T-cell (primary cell): ENCODE results near the gene SRP54. TPM values are rescaled to one million over a fixed set of nuclear protein-coding genes. Genes with fewer than 3 reads are reported as not detected.

Source experiments
- ATAC-seq, 4 experiments: fragments of 200-7000 bp in 3 of 4; fragments of 150-1000 bp in 1 of 4; cut with Tn5 transposase; replicated peaks in 1 of 4; 1 replicate in 3 of 4; 2 replicates in 1 of 4; pipeline ENCODE4 v1.10.0; 2021; ENCODE audit warnings: moderate library complexity in 3 of 4, mild to moderate bottlenecking in 2 of 4, moderate number of reproducible peaks in 1 of 4
- CTCF ChIA-PET, 2 donors: fragments of 300-600 bp; sonication (Branson Sonifier 250); formaldehyde crosslinking; loops; one replicate each; lab custom pipeline; 2022; ENCODE audit warnings: antibody characterized with exemption in 2 of 2; lab: Charles Lee
- POLR2A ChIA-PET, 2 donors: fragments of 300-600 bp; sonication (Branson Sonifier 250); formaldehyde crosslinking; loops; one replicate each; lab custom pipeline; 2022; ENCODE audit warnings: antibody characterized with exemption in 2 of 2; lab: Charles Lee
- DNase-seq, 35 experiments: peaks; one replicate each; pipeline versions ENCODE4 v3.0.0 to v3.0.0-alpha.2; 2013 to 2023
- H3K27ac ChIP-seq: one replicate; pipeline ENCODE4 v1.5.1; 2013; ENCODE audit warnings: low read length
- H3K27me3 ChIP-seq, 2 experiments: replicated peaks in 1 of 2; 1 replicate in 1 of 2; 2 replicates in 1 of 2; pipeline versions ENCODE4 v1.6.1 to v1.7.0; 2013; ENCODE audit warnings: low read length in 1 of 2, mixed read lengths in 1 of 2; ENCODE audit not compliant: control insufficient read depth in 2 of 2, insufficient read depth in 2 of 2; ENCODE audit errors: extremely low read depth in 1 of 2
- H3K36me3 ChIP-seq, 2 donors: 1 replicate in 1 of 2; 2 replicates in 1 of 2; pipeline versions ENCODE4 v1.6.1 to v1.7.0; 2013; ENCODE audit warnings: low read length in 1 of 2; ENCODE audit not compliant: control insufficient read depth in 2 of 2, insufficient read depth in 1 of 2; ENCODE audit errors: extremely low read depth in 1 of 2
- H3K4me1 ChIP-seq, 2 experiments: 1 replicate in 1 of 2; 2 replicates in 1 of 2; pipeline versions ENCODE4 v1.6.1 to v1.7.0; 2013; ENCODE audit warnings: low read length in 2 of 2, mixed read lengths in 1 of 2; ENCODE audit not compliant: insufficient read depth in 2 of 2, control insufficient read depth in 1 of 2; ENCODE audit errors: extremely low read depth in 1 of 2
- H3K4me3 ChIP-seq, 2 donors: 1 replicate in 1 of 2; 2 replicates in 1 of 2; pipeline versions ENCODE4 v1.5.1 to v1.7.0; 2013; ENCODE audit warnings: mild to moderate bottlenecking in 2 of 2, low read length in 1 of 2, moderate library complexity in 1 of 2; ENCODE audit not compliant: control insufficient read depth in 1 of 2; ENCODE audit errors: extremely low read depth in 1 of 2
- H3K9me3 ChIP-seq: 2 replicates; pipeline ENCODE4 v1.7.0; 2013
- H3K27ac Mint-ChIP-seq, 2 donors: one replicate each; pipeline ENCODE4 v1.8.0; 2020 to 2021; ENCODE audit warnings: mild to moderate bottlenecking in 2 of 2, mixed read lengths in 2 of 2
- H3K27me3 Mint-ChIP-seq, 2 donors: one replicate each; pipeline ENCODE4 v1.8.0; 2021 to 2022; ENCODE audit warnings: mixed read lengths in 2 of 2
- H3K36me3 Mint-ChIP-seq: one replicate; pipeline ENCODE4 v1.8.0; 2021; ENCODE audit warnings: mixed read lengths
- H3K4me1 Mint-ChIP-seq, 3 donors: one replicate each; pipeline ENCODE4 v1.8.0; 2020 to 2022; ENCODE audit warnings: mixed read lengths in 3 of 3, mild to moderate bottlenecking in 1 of 3
- H3K4me3 Mint-ChIP-seq, 3 donors: one replicate each; pipeline ENCODE4 v1.8.0; 2020 to 2022; ENCODE audit warnings: mild to moderate bottlenecking in 3 of 3, mixed read lengths in 3 of 3, moderate library complexity in 3 of 3
- H3K9me3 Mint-ChIP-seq, 3 donors: one replicate each; pipeline ENCODE4 v1.8.0; 2020 to 2022; ENCODE audit warnings: mixed read lengths in 3 of 3
- WGBS: methylation state at CpG from one replicate; pipeline ENCODE4 v1.1.5; 2013; ENCODE audit warnings: missing lambda C conversion rate; ENCODE audit not compliant: insufficient coverage; 5-methylcytosine and 5-hydroxymethylcytosine counted together
- total RNA-seq, 35 experiments: library from RNA in 6 of 35; stranded (reverse) in 6 of 35; fragments of 120-200 nt in 1 of 35; gene quantifications; one replicate each; pipeline versions ENCODE4 v1.2.1 to v1.2.4 and lab custom pipeline; 2013 to 2026

Gene SRP54
- total RNA-seq, 5 donors from 2014 or later (not counting 1 experiment from before 2014, with no cell fraction given) = 41.5 to 55.4 (median 41.9) TPM

GRCh38 chr14:35044939-35045797 lies 62.4 kb downstream of the SRP54 start:
- Mint-ChIP-seq H3K4me3 (peak overlapping the region; percentile 73 to 88 (median 85)), H3K27ac (peak overlapping the region; percentile 95 to 96), H3K27me3 (no peaks in the 10 kb centered on the region), H3K36me3 (peaks cover 10% of the 10 kb centered on the region), H3K9me3 (no peaks in the 10 kb centered on the region), H3K4me1 (peaks cover 25 to 31% (median 27%) of the 10 kb centered on the region in 3 donors)
- Histone ChIP-seq H3K27me3 (no peaks in the 10 kb centered on the region), H3K27ac (peak overlapping the region; percentile 99), H3K9me3 (no peaks in the 10 kb centered on the region), H3K36me3 (no peaks in the 10 kb centered on the region), H3K4me3 (peak overlapping the region; percentile 62 to 71), H3K4me1 (peaks cover 4 to 12% of the 10 kb centered on the region in 2 experiments)
- POLR2A ChIA-PET = interaction anchor here (0.5 to 3.0 kb wide), 19 partner anchors 8 to 509 kb away, joined by 3 to 58 read pairs (median 4); partner anchors contain the start of genes SRP54 (in 2 of the 2), NFKBIA (in 1 of the 2), PPP2R3C (in 1 of the 2) and PRORP (in 1 of the 2)
- ATAC-seq = peak in 1 of 4 experiments; percentile 38
- peak in 2 of 35 experiments; percentile 22 to 49 for DNase-seq
- CTCF ChIA-PET = interaction anchor here (0.5 to 2.8 kb wide), 7 partner anchors 20 to 371 kb away, joined by 3 to 15 read pairs (median 5); partner anchors contain the start of genes NFKBIA (in 1 of the 2) and SRP54 (in 1 of the 2)
- no CpG with 5 or more reads among the region's 8 CpGs for WGBS

GRCh38 chr14:35045798-35046047 lies 62.9 kb downstream of the SRP54 start:
- H3K36me3 Mint-ChIP-seq = peaks cover 13% of the 10 kb centered on the region
- Histone ChIP-seq H3K27me3 (no peaks in the 10 kb centered on the region), H3K27ac (peak overlapping the region; percentile 99), H3K4me1 (peaks cover 4 to 12% of the 10 kb centered on the region in 2 experiments), H3K4me3 (peak overlapping the region; percentile 62 to 71), H3K36me3 (peaks cover 0 to 3% of the 10 kb centered on the region in 2 donors), H3K9me3 (no peaks in the 10 kb centered on the region)
- ChIA-PET CTCF (interaction anchor here (0.5 to 2.8 kb wide), 8 partner anchors 19 to 371 kb away, joined by 3 to 15 read pairs (median 5); partner anchors contain the start of genes NFKBIA (in 1 of the 2) and SRP54 (in 1 of the 2)), POLR2A (interaction anchor here (0.5 to 3.0 kb wide), 21 partner anchors 9 to 509 kb away, joined by 3 to 58 read pairs (median 4); partner anchors contain the start of genes SRP54 (in 2 of the 2), BAZ1A (in 1 of the 2), NFKBIA (in 1 of the 2) and PPP2R3C (in 1 of the 2))
- H3K27ac Mint-ChIP-seq = peak overlapping the region; percentile 95 to 96
- peaks cover 25 to 31% (median 27%) of the 10 kb centered on the region in 3 donors for H3K4me1 Mint-ChIP-seq
- peak overlapping the region; percentile 73 to 88 (median 85) for H3K4me3 Mint-ChIP-seq
- no peaks in the 10 kb centered on the region for H3K27me3 Mint-ChIP-seq
- no peak for DNase-seq
- no peak for ATAC-seq
- no peaks in the 10 kb centered on the region for H3K9me3 Mint-ChIP-seq
- WGBS = 3% methylated on average over 4 of the region's 6 CpGs

- under 1% methylated on average over 75 of the region's 77 CpGs for WGBS
Measured at GRCh38 chr14:35046048-35046750, 63.4 kb downstream of the SRP54 start, which contains the start of gene FAM177A1. Gene FAM177A1, plus strand, starts transcription at chr14:35046272. Its CDS starts 192 bp downstream, at chr14:35046464.

GRCh38 chr14:35046751-35047536 lies 64.2 kb downstream of the SRP54 start:
- ChIA-PET CTCF (interaction anchor here in 1 of 2 donors (0.6 to 2.8 kb wide), 9 partner anchors 25 to 511 kb away, joined by 4 to 15 read pairs (median 5); partner anchors contain the start of genes NFKBIA and SRP54), POLR2A (interaction anchor here (0.5 to 3.0 kb wide), 30 partner anchors 12 to 444 kb away, joined by 3 to 58 read pairs (median 4); partner anchors contain the start of genes PPP2R3C (in 2 of the 2), SRP54 (in 2 of the 2), BAZ1A (in 1 of the 2) and NFKBIA (in 1 of the 2))
- Mint-ChIP-seq H3K4me3 (peak overlapping the region; percentile 73 to 88 (median 85)), H3K36me3 (peaks cover 14% of the 10 kb centered on the region), H3K9me3 (no peaks in the 10 kb centered on the region), H3K27me3 (no peaks in the 10 kb centered on the region), H3K27ac (peak overlapping the region; percentile 93 to 95), H3K4me1 (peaks cover 25 to 31% (median 27%) of the 10 kb centered on the region in 3 donors)
- Histone ChIP-seq H3K27me3 (no peaks in the 10 kb centered on the region), H3K9me3 (no peaks in the 10 kb centered on the region), H3K4me3 (peak overlapping the region; percentile 65 to 91), H3K36me3 (peaks cover 7 to 8% of the 10 kb centered on the region in 2 donors), H3K27ac (peak overlapping the region; percentile 98), H3K4me1 (peaks cover 4 to 12% of the 10 kb centered on the region in 2 experiments)
- DNase-seq (peak in 8 of 35 experiments; percentile 10 to 46 (median 27)), ATAC-seq (peak in 3 of 4 experiments; percentile 6 to 10 (median 7))
- 8% methylated on average over 11 of the region's 23 CpGs for WGBS

More at GRCh38 chr14:35046048-35046750, 63.4 kb downstream of the SRP54 start, which contains the start of gene FAM177A1:
- H3K4me1 Mint-ChIP-seq = peaks cover 25 to 31% (median 27%) of the 10 kb centered on the region in 3 donors
- ATAC-seq (peak; percentile 83 to 93 (median 91)), DNase-seq (peak; percentile 93 to 100 (median 100))
- peak within 1 kb of the TSS; percentile 71 to 91 for H3K4me3 ChIP-seq
- no peaks in the 10 kb centered on the region for H3K9me3 ChIP-seq
- H3K36me3 ChIP-seq = peaks cover 1 to 3% of the 10 kb centered on the region in 2 donors
- peak within 1 kb of the TSS; percentile 99 for H3K27ac ChIP-seq
- peak within 1 kb of the TSS; percentile 95 to 96 for H3K27ac Mint-ChIP-seq
- H3K27me3 ChIP-seq = no peaks in the 10 kb centered on the region
- ChIA-PET CTCF (interaction anchor here (0.5 to 2.8 kb wide), 11 partner anchors 19 to 374 kb away, joined by 3 to 15 read pairs (median 4); partner anchors contain the start of genes NFKBIA (in 1 of the 2) and SRP54 (in 1 of the 2)), POLR2A (interaction anchor here (0.5 to 3.0 kb wide), 30 partner anchors 9 to 510 kb away, joined by 3 to 58 read pairs (median 4); partner anchors contain the start of genes SRP54 (in 2 of the 2), BAZ1A (in 1 of the 2), NFKBIA (in 1 of the 2) and PPP2R3C (in 1 of the 2))
- no peaks in the 10 kb centered on the region for H3K27me3 Mint-ChIP-seq
- H3K4me3 Mint-ChIP-seq = peak within 1 kb of the TSS; percentile 73 to 88 (median 85)
- H3K36me3 Mint-ChIP-seq = peaks cover 14% of the 10 kb centered on the region
- no peaks in the 10 kb centered on the region for H3K9me3 Mint-ChIP-seq
- H3K4me1 ChIP-seq = peaks cover 4 to 12% of the 10 kb centered on the region in 2 experiments

GRCh38 chr14:35047976-35048513 lies 65.3 kb downstream of the SRP54 start:
- no peaks in the 10 kb centered on the region for H3K27me3 Mint-ChIP-seq
- Histone ChIP-seq H3K27me3 (no peaks in the 10 kb centered on the region), H3K4me1 (peaks cover 4 to 12% of the 10 kb centered on the region in 2 experiments), H3K4me3 (no peak overlapping the region), H3K36me3 (peaks cover 7 to 8% of the 10 kb centered on the region in 2 donors), H3K27ac (no peak overlapping the region), H3K9me3 (no peaks in the 10 kb centered on the region)
- no peaks in the 10 kb centered on the region for H3K9me3 Mint-ChIP-seq
- DNase-seq = no peak
- H3K4me3 Mint-ChIP-seq = peak overlapping the region; percentile 73 to 88 (median 85)
- peak overlapping the region; percentile 39 to 68 for H3K27ac Mint-ChIP-seq
- ATAC-seq = no peak
- CTCF ChIA-PET = interaction anchor here in 1 of 2 donors (0.9 to 2.8 kb wide), 2 partner anchors 66 to 372 kb away, joined by 4 to 15 read pairs; partner anchors contain the start of gene SRP54
- no CpG with 5 or more reads among the region's 4 CpGs for WGBS
- POLR2A ChIA-PET = interaction anchor here (0.5 to 3.0 kb wide), 12 partner anchors 16 to 357 kb away, joined by 3 to 58 read pairs (median 4); partner anchors contain the start of genes SRP54 (in 2 of the 2), NFKBIA (in 1 of the 2), PPP2R3C (in 1 of the 2) and PSMA6 (in 1 of the 2)
- peaks cover 17% of the 10 kb centered on the region for H3K36me3 Mint-ChIP-seq
- H3K4me1 Mint-ChIP-seq = peaks cover 25 to 31% (median 27%) of the 10 kb centered on the region in 3 donors
